Measurements from ENCODE around the gene EXOC3. TPM values are rescaled to one million over a fixed set of nuclear protein-coding genes. Genes with fewer than 3 reads are reported as not detected.
A peak's percentile ranks its signal among the peaks of the same experiment; 100 is the strongest.

The EXOC3 gene
- total and polyA plus RNA-seq, 10 of the 15 experiments (the other 5 are each of a cell fraction or from before 2014, with no cell fraction given) = 1.6 to 53.0 (median 27.9) TPM

- Histone ChIP-seq H3K9ac (ENCODE audit: control insufficient read depth, insufficient read depth, low read length) (no peak overlapping the region), H3K36me3 (ENCODE audit: control insufficient read depth in 2 of 2, insufficient read depth in 2 of 2, low read length in 1 of 2) (peaks cover 3 to 20% of the 10 kb centered on the region in 2 experiments; a peak in 3 of 4 replicates), H3K27ac (ENCODE audit: control insufficient read depth, insufficient read depth) (peak overlapping the region; percentile 99; the same call in 1 of the 2 replicates), H3K4me1 (ENCODE audit: control insufficient read depth, insufficient read depth, low read length) (peaks cover 28% of the 10 kb centered on the region), H3K27me3 (replicated peaks in 1 of 2; ENCODE audit: control insufficient read depth in 2 of 2, insufficient read depth in 2 of 2, low read length in 1 of 2) (no peaks in the 10 kb centered on the region), H3K79me2 (ENCODE audit: control insufficient read depth, insufficient read depth, low read length) (no peaks in the 10 kb centered on the region; the same call in none of the 2 replicates), H3K4me3 (no peak overlapping the region), H4K20me1 (ENCODE audit: control insufficient read depth, insufficient read depth) (no peaks in the 10 kb centered on the region), H3K9me3 (replicated peaks; ENCODE audit: control insufficient read depth, insufficient read depth, low read length) (no peaks in the 10 kb centered on the region), H3K4me2 (ENCODE audit: control insufficient read depth, insufficient read depth) (no peak overlapping the region), H2AFZ (ENCODE audit: control insufficient read depth, low read depth, low read length) (no peak overlapping the region)
- RAD21 ChIA-PET (ENCODE audit: unreplicated experiment) = interaction anchor here (0.9 to 3.7 kb wide), 7 partner anchors 16 to 237 kb away, joined by 3 to 49 read pairs (median 5); no protein-coding TSS in a partner anchor
- WGBS (ENCODE audit: insufficient coverage, insufficient replicate concordance, low lambda C conversion rate, missing lambda C conversion rate) = 37% methylated on average over 5 of the region's 5 CpGs
- intact Hi-C loops (cut with micrococcal nuclease; ENCODE audit: unreplicated experiment) = loop anchor here (2.0 kb wide), 1 partner anchor 57 kb away; no protein-coding TSS in a partner anchor
- SMC1A ChIA-PET (ENCODE audit: uncharacterized antibody, unreplicated experiment) = interaction anchor here (0.6 to 3.7 kb wide), 11 partner anchors 10 to 109 kb away, joined by 3 to 18 read pairs (median 3); partner anchors contain the start of gene AHRR
- DNase-seq (ENCODE audit: low read depth, low spot score) = no peak
- CTCF ChIA-PET = interaction anchor here (0.6 to 2.7 kb wide), 13 partner anchors 12 to 1366 kb away, joined by 3 to 39 read pairs (median 3); no protein-coding TSS in a partner anchor
- ATAC-seq = no peak
- FAIRE-seq = no peak
- TF ChIP-seq ZNF24 (IDR thresholded peaks at IDR 0.05) (no peak), HDAC6 (IDR thresholded peaks at IDR 0.05; ENCODE audit: unreplicated experiment) (no peak), SMC3 (IDR thresholded peaks at IDR 0.05; ENCODE audit: borderline replicate concordance, low read length) (peak; percentile 20; the same call in 1 of the 2 replicates), TBL1XR1 (IDR thresholded peaks at IDR 0.05; ENCODE audit: low read depth, low read length) (no peak), POLR2AphosphoS2 (IDR thresholded peaks at IDR 0.05; ENCODE audit: low read depth, low read length) (no peak), SPI1 (IDR thresholded peaks at IDR 0.05; ENCODE audit: borderline replicate concordance, insufficient read depth, low read depth, low read length) (no peak), TAF1 (IDR thresholded peaks at IDR 0.05; ENCODE audit: borderline replicate concordance, low read depth, low read length) (no peak), KLF5 (IDR thresholded peaks at IDR 0.05; ENCODE audit: partially characterized antibody) (no peak), SIX5 (IDR thresholded peaks at IDR 0.05; ENCODE audit: low read depth, low read length, severe bottlenecking) (no peak), RAD21 (IDR thresholded peaks at IDR 0.05; ENCODE audit: insufficient read depth, low read depth, low read length) (peak; percentile 55), POU2F2 (IDR thresholded peaks at IDR 0.05; ENCODE audit: borderline replicate concordance, low read depth, low read length) (no peak), TCF3 (IDR thresholded peaks at IDR 0.05; ENCODE audit: borderline replicate concordance, insufficient read depth, low read depth, low read length) (no peak), NKRF (conservative IDR thresholded peaks at IDR 0.05) (no peak)
- TF ChIP-seq, protein P1, sequence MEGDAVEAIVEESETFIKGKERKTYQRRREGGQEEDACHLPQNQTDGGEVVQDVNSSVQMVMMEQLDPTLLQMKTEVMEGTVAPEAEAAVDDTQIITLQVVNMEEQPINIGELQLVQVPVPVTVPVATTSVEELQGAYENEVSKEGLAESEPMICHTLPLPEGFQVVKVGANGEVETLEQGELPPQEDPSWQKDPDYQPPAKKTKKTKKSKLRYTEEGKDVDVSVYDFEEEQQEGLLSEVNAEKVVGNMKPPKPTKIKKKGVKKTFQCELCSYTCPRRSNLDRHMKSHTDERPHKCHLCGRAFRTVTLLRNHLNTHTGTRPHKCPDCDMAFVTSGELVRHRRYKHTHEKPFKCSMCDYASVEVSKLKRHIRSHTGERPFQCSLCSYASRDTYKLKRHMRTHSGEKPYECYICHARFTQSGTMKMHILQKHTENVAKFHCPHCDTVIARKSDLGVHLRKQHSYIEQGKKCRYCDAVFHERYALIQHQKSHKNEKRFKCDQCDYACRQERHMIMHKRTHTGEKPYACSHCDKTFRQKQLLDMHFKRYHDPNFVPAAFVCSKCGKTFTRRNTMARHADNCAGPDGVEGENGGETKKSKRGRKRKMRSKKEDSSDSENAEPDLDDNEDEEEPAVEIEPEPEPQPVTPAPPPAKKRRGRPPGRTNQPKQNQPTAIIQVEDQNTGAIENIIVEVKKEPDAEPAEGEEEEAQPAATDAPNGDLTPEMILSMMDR (IDR thresholded peaks at IDR 0.05 in 2 of 3, conservative IDR thresholded peaks at IDR 0.05 in 1 of 3; ENCODE audit: control insufficient read depth in 2 of 3, extremely low read depth in 1 of 3, insufficient read depth in 1 of 3, low read depth in 3 of 3, low read length in 3 of 3) = peak in 2 of 3 experiments; percentile 11 to 20; a peak in 1 of 6 replicates
- in situ Hi-C loops (cut with MboI) = no loop called here
- POLR2A ChIA-PET = interaction anchor here (0.7 to 2.3 kb wide), 5 partner anchors 24 to 60 kb away, joined by 3 to 10 read pairs (median 4); no protein-coding TSS in a partner anchor
- no TSS peak for BruUV-seq (replicated peaks)
Observed at GRCh38 chr5:425714-426113, 17.3 kb upstream of the EXOC3 start.
